ENCODE data around the gene MCL1.
"Not testable (repeated sequence)": the region's sequence is repeated elsewhere in the genome, so short reads cannot be mapped to it uniquely, and the experiment has no call there.

The MCL1 gene

DNA sequence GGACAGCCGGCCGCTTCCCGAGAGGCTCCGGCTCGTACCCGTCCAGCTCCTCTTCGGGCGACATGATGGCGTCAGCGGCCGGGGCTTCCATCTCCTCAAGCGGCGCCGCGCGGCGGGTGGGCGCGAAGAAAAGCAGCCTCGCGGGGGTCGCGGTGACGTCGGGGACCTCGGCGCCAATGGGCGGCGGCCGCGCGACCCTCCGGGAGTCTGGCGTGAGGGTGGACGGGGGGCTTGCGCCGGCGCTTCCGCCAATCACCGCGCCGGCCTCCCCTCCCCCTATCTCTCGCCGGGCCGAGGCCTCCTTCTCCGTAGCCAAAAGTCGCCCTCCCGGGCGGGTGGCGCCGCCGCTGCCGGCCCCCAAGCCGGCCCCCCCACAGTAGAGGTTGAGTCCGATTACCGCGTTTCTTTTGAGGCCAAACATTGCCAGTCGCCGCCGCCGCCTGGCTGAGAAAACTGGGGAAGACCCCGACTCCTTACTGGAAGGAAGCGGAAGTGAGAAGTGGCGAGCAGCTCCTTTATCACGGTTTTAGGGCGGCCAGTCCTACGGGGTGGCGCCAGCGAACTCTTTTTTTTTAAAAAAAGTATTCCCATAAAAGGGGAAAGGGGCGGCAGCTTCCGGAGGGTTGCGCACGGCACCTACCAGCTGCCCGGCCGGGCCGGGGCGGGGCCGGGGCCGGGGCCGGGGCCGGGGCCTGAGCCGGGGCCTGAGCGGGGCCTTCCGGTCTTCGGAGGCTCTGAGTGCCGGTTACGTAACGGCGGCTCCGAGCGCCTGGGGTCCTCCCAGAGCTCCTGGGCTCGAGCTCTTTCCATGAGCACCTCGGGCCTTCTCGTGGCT is at the start of gene MCL1:
Gene MCL1, minus strand, starts transcription at position 501 of the 835 bp plus-strand sequence. Its CDS starts 80 bp downstream, at position 421.
- DNase-seq, result peak; percentile 83 to 98

DNA sequence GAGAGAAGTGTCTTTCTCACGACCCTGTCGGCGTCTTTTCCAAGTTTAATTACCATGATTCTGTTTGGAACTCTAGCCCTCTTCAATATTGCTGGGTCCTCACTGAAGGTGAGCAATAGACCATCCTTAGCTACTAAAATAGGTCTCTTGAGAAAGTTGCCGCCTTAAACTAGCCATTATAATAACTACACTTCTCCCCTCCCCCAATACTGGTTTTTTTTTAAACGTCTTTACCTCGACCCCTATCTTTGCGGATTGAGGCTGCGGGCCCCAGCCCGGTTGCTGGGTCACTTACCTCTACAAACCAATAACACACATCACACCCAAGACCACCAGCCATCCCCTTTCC is 49.3 kb upstream of the MCL1 start:
- no peak for DNase-seq

DNA sequence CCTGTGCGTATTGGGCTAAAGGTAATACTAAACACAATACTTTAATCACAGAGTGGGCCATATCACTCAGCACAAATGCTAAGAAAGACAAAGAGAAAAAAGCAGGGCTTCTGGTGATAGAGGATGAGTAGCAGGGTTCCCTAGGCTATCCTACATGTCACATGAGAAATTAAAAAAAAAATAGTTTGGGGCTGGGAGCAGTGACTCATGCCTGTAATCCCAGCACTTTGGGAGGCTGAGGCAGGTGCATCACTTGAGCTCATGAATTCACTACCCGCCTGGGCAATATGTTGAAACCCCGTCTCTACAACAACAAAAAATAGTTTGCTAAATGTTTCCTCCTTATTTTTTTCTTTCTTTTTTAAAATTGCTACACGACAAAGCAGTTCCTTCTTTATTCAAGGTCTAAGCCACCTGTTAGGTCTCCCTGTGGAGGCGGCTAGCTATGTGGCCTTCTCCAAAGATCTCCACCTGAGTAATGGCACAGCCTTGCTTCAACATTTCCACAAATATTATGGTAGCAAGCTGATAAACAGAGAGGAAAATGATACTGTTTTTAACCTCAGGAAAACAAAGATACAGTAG is 48.5 kb upstream of the MCL1 start:
- DNase-seq, result no peak

DNA sequence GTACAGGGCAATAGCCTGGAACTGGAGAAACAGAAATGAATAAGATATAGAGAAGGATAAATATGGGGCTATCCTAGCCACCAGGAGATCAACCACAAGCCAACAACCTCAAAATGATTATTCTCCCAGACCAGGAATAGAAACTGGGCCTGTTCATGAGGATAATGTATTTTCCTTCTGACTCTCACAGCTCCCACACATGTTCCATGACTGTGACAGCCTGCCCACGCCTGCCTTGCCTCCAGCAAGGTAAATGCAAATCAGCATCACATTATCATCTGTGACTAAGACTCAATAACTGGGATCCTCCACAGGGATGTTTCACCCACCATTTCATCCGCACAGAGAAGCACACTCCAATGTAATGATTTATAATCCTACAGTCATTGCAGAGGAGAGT is 46.7 kb upstream of the MCL1 start:
- peak in 1 of 2 donors; percentile 75 for DNase-seq

DNA sequence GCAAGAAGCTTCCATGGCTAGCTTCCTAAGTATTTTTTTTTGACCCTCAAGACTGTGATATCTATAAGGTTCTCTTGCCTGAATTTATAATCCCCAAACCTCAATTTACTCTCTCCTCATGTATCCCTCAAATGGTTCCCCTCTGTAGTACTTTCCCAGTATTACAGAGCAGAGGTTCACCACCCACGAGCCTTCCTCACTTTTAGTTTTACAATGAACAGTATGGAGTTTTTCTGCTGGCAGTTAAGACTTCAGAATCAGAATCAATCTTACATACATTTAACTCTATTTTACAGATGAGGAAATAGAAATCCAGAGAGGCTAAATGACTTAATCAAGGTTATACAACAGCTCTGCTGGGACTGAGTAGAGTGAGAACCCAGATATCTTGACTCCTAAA is 45.1 kb upstream of the MCL1 start:
- DNase-seq, result not testable (repeated sequence)

DNA sequence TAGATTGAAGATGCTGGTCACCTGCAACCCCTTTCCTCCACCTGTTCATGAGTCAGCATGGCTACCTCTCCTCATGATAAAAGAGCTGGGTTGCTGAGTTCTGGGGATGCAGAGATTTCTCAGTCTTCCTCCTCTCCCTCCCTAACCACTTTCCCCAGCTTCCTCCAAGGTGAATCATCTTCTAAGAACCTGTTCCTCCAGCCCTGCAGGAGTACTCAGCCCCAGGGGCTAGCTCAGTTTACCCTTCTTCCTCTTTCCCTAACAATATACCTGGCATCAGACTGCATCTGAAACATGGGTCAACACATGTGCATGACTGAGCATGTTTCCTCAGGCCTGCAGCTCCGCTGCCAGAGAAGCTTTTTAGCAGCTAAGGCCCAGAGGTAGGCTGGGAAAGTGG is 44.7 kb upstream of the MCL1 start:
- not testable (repeated sequence) for DNase-seq

DNA sequence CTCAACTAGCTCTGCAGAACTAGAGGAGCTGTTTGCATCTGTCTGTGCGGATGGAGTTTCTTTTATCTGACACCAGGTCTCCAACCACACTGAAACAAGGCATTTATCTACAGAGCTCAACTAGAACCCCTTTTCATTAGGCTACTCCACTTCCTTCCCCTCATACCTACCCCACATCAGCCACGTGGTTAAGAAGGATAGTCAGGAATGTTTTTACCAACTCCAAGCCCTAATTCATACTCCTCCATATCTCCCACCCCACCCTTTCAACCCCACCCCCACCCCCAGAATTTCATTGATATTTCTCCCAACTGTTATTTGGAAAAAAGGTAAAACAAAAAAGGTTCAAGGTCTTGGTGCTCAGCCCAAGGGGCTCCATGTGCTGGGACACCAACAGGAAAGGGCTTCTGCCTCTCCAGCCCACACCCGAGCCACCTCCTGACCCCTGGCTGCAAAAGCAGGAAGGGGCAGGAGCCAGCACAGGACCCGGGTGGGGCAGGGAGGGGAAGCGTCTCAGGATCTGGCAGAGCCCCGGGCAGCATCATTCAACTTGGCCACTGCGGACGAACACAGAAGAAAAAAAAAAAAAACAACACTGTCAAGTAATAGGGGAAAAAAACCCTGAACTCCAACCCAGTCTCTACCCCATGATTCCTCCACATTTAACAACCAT is 43.0 kb upstream of the MCL1 start:
- no peak for DNase-seq

DNA sequence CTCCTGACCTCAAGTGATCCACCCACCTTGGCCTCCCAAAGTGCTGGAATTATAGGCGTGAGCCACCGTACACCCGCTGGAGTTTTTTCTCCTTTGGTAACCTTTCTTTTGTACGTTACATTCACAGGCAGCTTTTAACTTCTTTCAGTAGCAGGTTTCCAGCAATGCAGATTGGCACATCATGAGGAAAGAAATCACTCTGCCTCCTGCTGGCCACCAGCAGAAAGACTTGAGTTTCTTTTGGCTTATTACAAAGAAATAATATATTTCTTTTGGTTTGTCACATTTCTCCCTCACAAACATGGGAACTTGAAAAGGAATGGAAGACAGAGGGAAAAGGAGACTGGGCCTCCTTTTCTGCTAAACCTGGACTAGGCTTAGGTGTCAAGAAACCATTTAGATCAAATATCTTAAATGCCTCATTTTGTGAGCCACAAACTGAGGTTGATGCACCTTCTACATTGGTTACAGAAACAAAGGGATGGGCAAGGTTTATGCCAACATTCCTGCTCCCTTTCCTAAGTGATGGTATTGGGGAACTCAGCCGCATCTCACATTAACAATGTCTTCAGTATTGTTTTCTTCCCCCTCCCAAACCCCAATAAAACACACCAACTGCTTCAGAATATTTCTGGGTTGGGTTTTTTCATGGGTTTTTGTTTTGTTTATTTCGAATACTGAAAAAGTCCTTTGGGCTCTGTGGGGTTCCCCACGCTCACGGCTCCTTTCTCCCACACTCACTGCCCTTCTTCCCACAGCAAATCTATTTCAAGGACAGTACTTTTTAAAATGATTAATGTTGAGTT is 42.3 kb upstream of the MCL1 start:
- DNase-seq, result peak in 1 of 2 donors; percentile 7

DNA sequence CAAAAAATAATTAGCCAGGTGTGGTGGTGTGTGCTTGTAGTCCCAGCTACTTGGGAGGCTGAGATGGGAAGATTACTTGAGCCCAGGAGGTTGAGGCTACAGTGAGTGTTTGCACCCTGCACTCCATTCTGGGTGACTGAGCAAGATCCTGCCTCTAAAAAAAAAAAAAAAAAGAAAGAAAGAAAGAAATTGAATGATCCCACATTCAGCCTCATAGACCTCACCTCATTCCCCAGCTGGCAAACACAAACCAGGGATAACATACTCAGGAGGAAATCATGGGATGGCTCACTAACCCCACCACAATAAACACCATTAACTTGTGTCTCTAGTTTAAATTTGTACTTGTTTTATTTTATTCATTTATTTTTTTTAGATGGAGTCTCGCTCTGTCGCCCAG is 41.5 kb upstream of the MCL1 start:
- DNase-seq, result no peak

DNA sequence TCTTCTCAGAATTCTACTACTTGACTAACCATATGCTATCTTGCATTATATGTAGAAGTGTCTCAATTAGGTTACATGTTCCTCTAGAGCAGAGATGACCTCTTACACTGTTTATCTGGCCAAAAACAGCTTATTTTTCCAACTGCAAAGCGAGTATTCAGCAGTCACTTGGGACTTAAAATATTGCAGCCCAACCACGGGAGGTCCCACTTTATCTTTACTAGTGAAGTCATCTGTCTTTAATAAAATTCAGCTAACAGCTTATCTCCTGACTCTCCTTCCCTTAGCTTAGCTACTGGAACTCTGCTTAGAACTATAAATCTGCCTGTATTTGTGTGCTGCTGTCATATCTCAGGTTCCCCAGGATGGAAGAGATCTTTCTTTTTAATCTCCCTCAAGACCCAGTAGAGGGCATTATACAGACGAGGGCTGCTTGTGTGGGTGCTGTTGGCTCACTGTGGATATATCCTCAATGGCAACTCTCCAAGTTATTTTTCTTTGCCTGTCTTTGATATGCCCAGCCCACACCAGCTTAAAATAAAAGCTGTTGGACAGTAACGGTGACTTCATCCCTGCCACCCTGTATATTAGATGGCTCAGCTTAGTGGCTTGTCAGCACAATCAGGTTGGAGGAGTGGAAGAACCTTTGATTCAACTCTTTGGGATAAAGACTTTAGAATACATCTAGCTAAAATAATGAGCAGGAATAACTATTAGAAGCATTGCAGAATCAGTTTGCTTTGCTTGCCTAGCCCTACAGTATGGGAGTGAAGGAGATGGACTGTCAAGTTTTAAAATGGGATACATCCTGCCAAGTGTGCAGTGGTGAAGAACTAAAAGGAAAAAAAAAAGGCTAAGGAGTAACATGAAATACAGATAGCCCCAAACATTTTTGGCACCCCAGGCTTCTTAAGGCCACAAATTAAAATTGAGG is 40.4 kb upstream of the MCL1 start:
- DNase-seq, result peak in 1 of 2 donors; percentile 19

DNA sequence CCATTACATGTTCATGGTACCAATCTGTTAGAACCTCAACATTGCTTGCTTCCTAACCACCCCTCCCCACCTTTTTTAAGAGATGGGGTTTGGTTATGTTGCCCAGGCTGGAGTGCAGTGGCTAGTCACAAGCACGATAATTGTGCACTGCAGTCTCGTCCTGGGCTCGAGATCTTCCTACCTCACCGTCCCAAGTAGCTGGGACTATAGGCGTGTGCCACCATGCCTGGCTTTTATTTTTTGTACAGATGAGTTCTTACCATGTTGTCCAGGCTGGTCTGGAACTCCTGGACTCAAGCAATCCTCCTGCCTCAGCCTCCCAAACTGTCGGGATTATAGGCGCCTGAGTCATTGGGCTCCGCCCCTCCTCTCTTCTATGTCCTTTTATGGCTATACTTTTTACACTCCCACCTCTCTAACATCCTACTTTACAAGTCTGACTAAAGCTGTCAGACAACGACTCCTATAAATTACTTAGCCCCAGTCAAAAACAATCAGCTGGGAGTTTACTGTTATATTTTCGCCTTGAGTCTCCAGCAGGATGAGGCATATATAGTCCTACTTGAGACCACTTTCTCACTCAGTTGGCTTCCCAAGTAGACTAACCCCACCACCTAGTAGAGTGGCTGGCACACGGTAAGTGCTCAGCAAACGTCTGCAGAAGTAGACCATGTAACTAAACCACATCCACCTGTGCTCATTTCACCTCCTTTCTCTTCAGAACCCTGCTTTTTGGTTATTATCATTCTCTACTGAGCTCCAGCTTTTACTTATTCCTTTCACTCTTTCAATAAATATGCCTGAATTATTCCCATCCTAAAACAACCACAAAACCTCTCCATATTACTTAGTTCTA is 36.2 kb upstream of the MCL1 start:
- no peak for DNase-seq

DNA sequence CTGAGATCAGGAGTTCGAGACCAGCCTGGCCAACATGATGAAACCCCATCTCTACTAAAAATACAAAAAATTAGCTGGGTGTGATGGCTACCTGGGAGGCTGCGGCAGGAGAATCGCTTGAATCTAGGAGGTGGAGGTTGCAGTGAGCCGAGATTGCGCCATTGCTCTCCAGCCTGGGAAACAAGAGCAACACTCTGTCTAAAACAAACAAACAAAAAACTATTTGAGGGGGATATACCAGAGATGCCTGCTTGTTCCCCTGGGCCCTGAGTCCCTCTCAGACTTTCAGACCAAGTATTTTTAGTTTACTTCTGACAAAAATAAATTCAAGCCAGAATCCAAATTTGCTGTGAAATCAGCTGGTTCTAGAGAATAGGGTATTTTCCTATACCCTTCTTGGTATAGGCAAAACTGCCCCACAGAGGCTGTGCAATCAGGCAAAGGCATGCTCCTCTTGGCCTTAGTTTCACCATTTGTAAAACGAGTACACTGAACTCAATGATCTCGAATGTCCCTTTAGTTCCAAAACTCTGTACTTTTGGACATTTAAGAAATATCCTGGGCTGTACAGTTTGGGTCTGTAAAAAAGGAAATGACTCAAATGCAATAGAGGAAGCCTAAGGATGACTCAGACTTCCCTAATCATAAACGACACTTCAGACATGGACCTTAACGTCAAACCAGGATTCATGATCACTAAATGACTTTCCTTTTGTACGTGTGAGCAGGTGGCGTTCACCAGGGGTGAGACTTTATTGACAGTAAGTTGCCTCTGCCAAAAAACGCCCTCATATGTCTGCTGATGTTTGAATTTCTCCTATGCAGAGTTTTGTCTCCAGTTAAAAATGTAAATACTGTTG is 33.9 kb upstream of the MCL1 start:
- DNase-seq, result no peak

DNA sequence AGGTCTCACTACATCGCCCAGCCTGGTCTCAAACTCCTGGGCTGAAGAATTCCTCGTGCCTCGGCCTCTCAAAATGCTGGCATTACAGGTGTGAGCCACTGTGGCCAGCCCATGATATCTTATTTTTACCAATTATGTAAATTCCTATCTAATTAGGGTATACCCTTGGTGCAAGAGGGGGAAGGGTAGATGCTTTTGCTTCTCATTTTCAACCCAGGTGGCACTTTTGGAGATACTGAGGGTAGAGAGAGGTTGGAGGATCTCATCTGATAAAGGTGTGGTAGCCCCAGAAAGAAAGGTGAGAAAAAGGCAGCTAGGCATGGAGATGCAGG is 32.6 kb upstream of the MCL1 start:
- DNase-seq, result no peak

DNA sequence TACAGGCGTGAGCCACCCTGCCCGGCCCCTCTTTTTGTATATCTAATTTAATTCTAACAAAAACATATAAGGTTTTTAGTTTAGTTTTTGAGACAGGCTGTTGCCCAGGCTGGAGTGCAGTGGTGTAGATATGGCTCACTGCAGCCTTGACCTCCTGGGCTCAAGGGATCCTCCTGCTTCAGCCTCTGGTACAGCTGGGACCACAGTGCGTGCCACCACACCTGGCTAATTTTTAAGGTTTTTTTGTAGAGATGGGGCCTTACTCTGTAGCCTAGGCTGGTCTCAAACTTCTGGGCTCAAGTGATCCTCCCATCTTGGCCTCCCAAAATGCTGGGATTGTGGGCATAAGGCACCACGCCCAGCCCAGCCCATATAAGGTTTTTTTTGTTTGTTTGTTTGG is 31.2 kb upstream of the MCL1 start:
- no peak for DNase-seq

DNA sequence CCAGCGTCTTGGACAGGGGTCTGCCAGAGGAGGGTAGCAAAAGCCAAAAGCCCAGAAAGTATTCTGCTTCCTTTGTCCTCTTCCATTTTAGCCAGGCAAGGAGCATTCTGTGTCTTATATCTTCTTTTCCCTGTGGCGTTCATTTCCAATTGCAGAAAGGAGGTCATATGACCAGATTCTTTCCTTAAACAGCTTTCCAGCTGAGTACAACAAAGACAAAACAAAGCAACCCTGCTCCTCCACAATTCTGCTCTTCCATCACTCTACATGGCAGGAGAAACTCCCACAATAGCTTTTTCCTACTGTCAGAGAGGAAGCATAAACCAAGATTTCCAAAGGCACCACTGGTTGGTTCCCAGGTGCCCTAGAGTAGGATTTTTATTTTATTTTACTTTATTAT is 30.3 kb upstream of the MCL1 start:
- DNase-seq, result peak in 1 of 2 donors; percentile 12

DNA sequence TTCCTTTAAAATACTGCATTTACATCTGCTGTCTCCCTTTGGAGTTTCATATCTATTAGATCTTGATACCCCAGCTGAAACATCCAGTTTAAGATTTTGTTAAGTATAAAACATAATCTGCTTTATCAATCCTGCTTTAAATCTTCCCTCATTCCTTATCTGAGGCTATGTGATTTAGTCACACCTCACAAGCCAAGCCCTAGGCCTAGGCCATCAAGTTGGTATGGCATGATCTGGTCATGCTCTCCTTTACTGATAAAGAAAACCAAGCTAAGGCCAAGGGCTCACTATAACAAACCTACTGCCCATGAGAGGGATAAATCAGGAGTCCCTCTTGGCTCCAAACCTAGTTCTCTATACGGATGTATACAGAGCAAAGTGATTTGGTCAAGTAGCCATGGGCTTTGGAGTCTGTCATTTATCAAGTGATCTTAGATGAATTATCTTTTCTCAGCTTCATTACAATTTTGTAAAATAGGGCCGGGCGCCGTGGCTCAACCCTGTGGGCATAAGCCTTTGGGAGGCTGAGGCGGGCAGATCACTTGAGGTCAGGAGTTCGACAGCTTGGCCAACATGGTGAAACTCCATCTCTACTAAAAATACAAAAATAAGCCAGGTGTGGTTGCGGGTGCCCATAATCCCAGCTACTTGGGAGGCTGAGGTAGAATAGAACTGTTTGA is 27.2 kb upstream of the MCL1 start:
- no peak for DNase-seq

DNA sequence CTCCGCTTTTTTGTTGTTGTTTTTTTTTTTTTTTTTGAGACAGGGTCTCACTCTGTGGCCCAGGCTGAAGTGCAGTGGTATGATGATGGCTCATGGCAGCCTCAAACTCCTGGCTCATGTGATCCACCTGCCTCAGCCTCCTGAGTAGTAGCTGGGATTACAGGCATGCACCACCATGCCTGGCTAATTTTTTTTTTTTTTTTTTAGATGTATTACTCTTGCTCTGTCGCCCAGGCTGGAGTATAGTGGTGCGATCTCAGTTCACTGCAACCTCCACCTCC is 26.0 kb upstream of the MCL1 start:
- not testable (repeated sequence) for DNase-seq

DNA sequence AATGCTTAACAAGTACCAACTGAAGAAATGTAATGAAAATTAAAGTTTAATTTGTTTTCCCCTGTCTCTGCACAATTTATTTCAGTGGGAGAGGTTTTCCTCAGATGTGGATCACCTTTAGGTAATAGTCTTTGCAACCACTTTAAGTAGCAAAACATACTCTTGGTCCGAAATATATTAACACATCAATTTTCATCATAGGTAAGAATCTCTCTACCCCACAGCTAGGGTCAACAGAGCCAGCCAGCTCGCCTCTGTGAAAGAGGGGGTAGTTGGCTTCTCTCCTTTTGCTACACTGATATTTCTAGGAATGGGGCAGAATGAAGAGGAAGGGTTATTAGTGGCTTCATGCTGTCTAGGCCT is 24.8 kb upstream of the MCL1 start:
- DNase-seq, result no peak

DNA sequence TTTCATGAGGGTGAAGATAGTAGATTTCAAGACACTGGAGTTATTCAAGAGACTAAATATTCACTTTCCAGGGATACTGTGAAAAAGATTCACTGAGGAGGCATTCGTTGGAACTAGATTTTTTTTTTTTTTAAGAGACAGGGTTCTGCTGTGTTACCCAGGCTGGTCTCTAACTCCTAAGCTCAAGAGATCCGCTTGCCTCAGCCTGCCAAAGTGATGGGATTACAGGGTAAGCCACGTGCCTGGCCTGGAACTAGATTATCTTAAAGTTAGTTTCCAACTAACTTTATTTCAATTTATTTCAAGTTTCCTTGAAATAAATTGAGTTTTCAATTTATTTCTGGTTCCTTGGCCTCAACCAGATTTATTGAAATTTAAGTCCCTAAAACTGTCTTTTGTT is 24.3 kb upstream of the MCL1 start:
- no peak for DNase-seq

DNA sequence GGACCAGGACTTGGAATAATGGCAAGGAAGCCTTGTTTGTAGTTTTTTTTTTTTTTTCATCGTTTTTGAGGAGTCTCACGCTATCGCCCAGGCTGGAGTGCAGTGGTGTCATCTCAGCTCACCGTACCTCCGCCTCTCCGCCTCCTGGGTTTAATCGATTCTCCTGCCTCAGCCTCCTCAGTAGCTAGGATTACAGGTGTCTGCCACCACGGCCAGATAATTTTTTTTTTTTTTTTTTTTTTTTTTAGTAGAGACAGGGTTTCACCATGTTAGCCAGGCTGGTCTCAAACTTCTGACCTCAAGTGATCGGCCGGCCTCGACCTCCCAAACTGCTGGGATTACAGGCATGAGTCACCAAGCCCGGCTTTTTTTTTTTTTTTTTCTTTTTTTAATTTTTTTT is 23.0 kb upstream of the MCL1 start:
- DNase-seq, result not testable (repeated sequence)
